Muscle of leg (tissue), 11 donors: Measurements from ENCODE around the gene SMAD1. TPM values are rescaled to one million over a fixed set of nuclear protein-coding genes. Genes with fewer than 3 reads are reported as not detected.

Source experiments
- DNase-seq: peaks from one replicate; pipeline ENCODE4 v3.0.0; 2013
- H3K27ac ChIP-seq: one replicate; pipeline ENCODE4 v1.5.1; 2013; ENCODE audit warnings: mild to moderate bottlenecking, low read length, control low read depth
- H3K27me3 ChIP-seq: one replicate; pipeline ENCODE4 v1.6.1; 2013; ENCODE audit warnings: low read length; ENCODE audit not compliant: control insufficient read depth, insufficient read depth
- H3K36me3 ChIP-seq: one replicate; pipeline ENCODE4 v1.6.1; 2013; ENCODE audit warnings: low read length; ENCODE audit not compliant: control insufficient read depth, insufficient read depth
- H3K4me1 ChIP-seq: one replicate; pipeline ENCODE4 v1.6.1; 2013; ENCODE audit warnings: low read length; ENCODE audit not compliant: control insufficient read depth, insufficient read depth
- H3K4me3 ChIP-seq: one replicate; pipeline ENCODE4 v1.5.1; 2013; ENCODE audit warnings: low read length, control low read depth
- H3K9me3 ChIP-seq: replicated peaks from 2 replicates; pipeline ENCODE4 v1.6.1; 2013; ENCODE audit warnings: low read depth, low read length; ENCODE audit not compliant: control insufficient read depth
- WGBS: methylation state at CpG from one replicate; pipeline ENCODE4 v1.1.5; 2013; ENCODE audit warnings: missing lambda C conversion rate; ENCODE audit not compliant: insufficient coverage; 5-methylcytosine and 5-hydroxymethylcytosine counted together
- polyA plus RNA-seq, 8 donors: library from polyadenylated mRNA; unstranded; fragments of 120-200 nt; gene quantifications; one replicate each; pipeline versions ENCODE4 v1.2.1 to v1.2.3, GENCODE V29; 2013; ENCODE audit warnings: inconsistent platforms in 1 of 8, low replicate concordance in 1 of 8; ENCODE audit not compliant: insufficient read length in 8 of 8, insufficient read depth in 1 of 8
- total RNA-seq: library from RNA; stranded (reverse); fragments of 120-200 nt; gene quantifications from one replicate; pipeline ENCODE4 v1.2.4, GENCODE V29; 2013

SMAD1 gene
- total and polyA plus RNA-seq, 9 donors = 49.2 to 74.9 (median 62.8) TPM

GRCh38 chr4:145497199-145498149, 15.8 kb downstream of the SMAD1 start:
- DNase-seq = no peak
- Histone ChIP-seq H3K4me1 (peaks cover 10% of the 10 kb centered on the region), H3K9me3 (no peaks in the 10 kb centered on the region), H3K27ac (no peak overlapping the region), H3K36me3 (no peaks in the 10 kb centered on the region), H3K4me3 (no peak overlapping the region), H3K27me3 (no peaks in the 10 kb centered on the region)
- WGBS = 96% methylated on average over 2 of the region's 9 CpGs

- Histone ChIP-seq H3K9me3 (no peaks in the 10 kb centered on the region), H3K27ac (no peak overlapping the region), H3K27me3 (no peaks in the 10 kb centered on the region), H3K4me3 (no peak overlapping the region), H3K4me1 (peaks cover 6% of the 10 kb centered on the region), H3K36me3 (no peaks in the 10 kb centered on the region)
- no peak for DNase-seq
Measured at GRCh38 chr4:145498430-145498829, 16.8 kb downstream of the SMAD1 start.

GRCh38 chr4:145501051-145501660, 19.5 kb downstream of the SMAD1 start:
- H3K4me3 ChIP-seq = no peak overlapping the region
- no peaks in the 10 kb centered on the region for H3K36me3 ChIP-seq
- H3K4me1 ChIP-seq = peaks cover 4% of the 10 kb centered on the region
- no peaks in the 10 kb centered on the region for H3K9me3 ChIP-seq
- 43% methylated on average over 1 of the region's 3 CpGs for WGBS
- H3K27me3 ChIP-seq = no peaks in the 10 kb centered on the region
- peak; percentile 63 for DNase-seq
- peak overlapping the region; percentile 49 for H3K27ac ChIP-seq

- H3K4me1 ChIP-seq = peaks cover 4% of the 10 kb centered on the region
- 86% methylated on average over 5 of the region's 5 CpGs for WGBS
Measured at GRCh38 chr4:145502809-145503208, 21.2 kb downstream of the SMAD1 start.

GRCh38 chr4:145503486-145504072, 21.9 kb downstream of the SMAD1 start:
- H3K9me3 ChIP-seq = no peaks in the 10 kb centered on the region
- no CpG with 5 or more reads among the region's 6 CpGs for WGBS
- H3K36me3 ChIP-seq = no peaks in the 10 kb centered on the region
- H3K4me1 ChIP-seq = peaks cover 4% of the 10 kb centered on the region
- DNase-seq = no peak
- H3K27me3 ChIP-seq = no peaks in the 10 kb centered on the region
- H3K27ac ChIP-seq = peak overlapping the region; percentile 37
- H3K4me3 ChIP-seq = no peak overlapping the region

More at GRCh38 chr4:145502809-145503208, 21.2 kb downstream of the SMAD1 start:
- no peak for DNase-seq
- H3K9me3 ChIP-seq = no peaks in the 10 kb centered on the region
- no peaks in the 10 kb centered on the region for H3K36me3 ChIP-seq
- H3K4me3 ChIP-seq = no peak overlapping the region
- H3K27me3 ChIP-seq = no peaks in the 10 kb centered on the region
- peak overlapping the region; percentile 37 for H3K27ac ChIP-seq

GRCh38 chr4:145505995-145506394, 24.3 kb downstream of the SMAD1 start:
- WGBS = no CpG with 5 or more reads among the region's 3 CpGs
- Histone ChIP-seq H3K9me3 (no peaks in the 10 kb centered on the region), H3K4me3 (no peak overlapping the region), H3K27me3 (no peaks in the 10 kb centered on the region), H3K4me1 (no peaks in the 10 kb centered on the region), H3K36me3 (no peaks in the 10 kb centered on the region), H3K27ac (no peak overlapping the region)
- DNase-seq = no peak

GRCh38 chr4:145507636-145508035, 26.0 kb downstream of the SMAD1 start:
- H3K9me3 ChIP-seq = peaks cover 15% of the 10 kb centered on the region
- no peak overlapping the region for H3K4me3 ChIP-seq
- H3K36me3 ChIP-seq = no peaks in the 10 kb centered on the region
- no peaks in the 10 kb centered on the region for H3K4me1 ChIP-seq
- no peaks in the 10 kb centered on the region for H3K27me3 ChIP-seq
- DNase-seq = no peak
- peak overlapping the region; percentile 21 for H3K27ac ChIP-seq
- no CpG with 5 or more reads among the region's 1 CpG for WGBS

- Histone ChIP-seq H3K4me1 (no peaks in the 10 kb centered on the region), H3K36me3 (peaks cover 5% of the 10 kb centered on the region)
- no CpG with 5 or more reads among the region's 2 CpGs for WGBS
Measured at GRCh38 chr4:145511913-145512522, 30.4 kb downstream of the SMAD1 start.

GRCh38 chr4:145513020-145513621, 31.5 kb downstream of the SMAD1 start:
- no peaks in the 10 kb centered on the region for H3K4me1 ChIP-seq
- no peak for DNase-seq
- H3K27me3 ChIP-seq = no peaks in the 10 kb centered on the region
- H3K9me3 ChIP-seq = peaks cover 22% of the 10 kb centered on the region
- no peak overlapping the region for H3K27ac ChIP-seq
- no peak overlapping the region for H3K4me3 ChIP-seq
- H3K36me3 ChIP-seq = peaks cover 9% of the 10 kb centered on the region
- 82% methylated on average over 2 of the region's 4 CpGs for WGBS

More at GRCh38 chr4:145511913-145512522, 30.4 kb downstream of the SMAD1 start:
- peaks cover 22% of the 10 kb centered on the region for H3K9me3 ChIP-seq
- no peak overlapping the region for H3K27ac ChIP-seq
- peak; percentile 32 for DNase-seq
- H3K4me3 ChIP-seq = no peak overlapping the region
- no peaks in the 10 kb centered on the region for H3K27me3 ChIP-seq
